HCT116 (cell line): ENCODE measurements around the gene FOXN3. TPM values are rescaled to one million over a fixed set of nuclear protein-coding genes. Genes with fewer than 3 reads are reported as not detected.

Experiments
- ATAC-seq: fragments of 200-7000 bp; cut with Tn5 transposase; 2 replicates; pipeline ENCODE4 v1.9.1; 2020; ENCODE audit warnings: mild to moderate bottlenecking, moderate library complexity
- BruUV-seq: library from RNA; stranded (reverse); fragments of 400-500 nt; replicated peaks from 2 replicates; lab custom pipeline; 2021; lab: Mats Ljungman, UMichigan
- CTCF ChIA-PET: fragments of 300-600 bp; sonication (Branson Sonifier 250); formaldehyde crosslinking; loops from one replicate; lab custom pipeline; 2021; ENCODE audit warnings: antibody characterized with exemption; lab: Charles Lee
- POLR2A ChIA-PET: fragments of 300-600, 350-600 bp; sonication (Branson Sonifier 250); formaldehyde crosslinking; loops from one replicate; lab custom pipeline; 2021; ENCODE audit warnings: antibody characterized with exemption; lab: Charles Lee
- RAD21 ChIA-PET, 2 experiments: fragments of 300-600 bp; sonication (Branson Sonifier 250); formaldehyde crosslinking; loops; one replicate each; lab custom pipeline; 2023; ENCODE audit warnings: low total read pairs in 2 of 2; ENCODE audit not compliant: uncharacterized antibody in 2 of 2, unreplicated experiment in 2 of 2, low non-redundant PET in 1 of 2; lab: Charles Lee
- DNase-seq: peaks from one replicate; pipeline ENCODE4 v3.0.0-alpha.2; 2010; ENCODE audit warnings: low read depth, low spot score
- H2AFZ ChIP-seq: fragments of 200-600 bp; shearing (Covaris generic), sonication (generic); 2 replicates; pipeline ENCODE4 v1.6.1; 2017; ENCODE audit warnings: low read depth, mixed run types, mixed read lengths, antibody characterized with exemption, low read length; ENCODE audit not compliant: poor library complexity, severe bottlenecking
- H3K27ac ChIP-seq: 2 replicates; pipeline ENCODE4 v1.5.1; 2012; ENCODE audit warnings: low read depth, low read length
- H3K27me3 ChIP-seq: fragments of 200-600 bp; sonication (generic); 2 replicates; pipeline ENCODE4 v1.6.1; 2016; ENCODE audit warnings: mixed run types, low read length, mixed read lengths; ENCODE audit not compliant: insufficient read depth
- H3K36me3 ChIP-seq, 2 experiments: fragments of 200-500 bp in 1 of 2; fragments of 200-600 bp in 1 of 2; sonication (Bioruptor generic) in 1 of 2; sonication (generic) in 1 of 2; 2 replicates each; pipeline versions ENCODE4 v1.5.1 to v1.6.1; 2014 to 2016; ENCODE audit warnings: low read length in 2 of 2, inconsistent platforms in 1 of 2, mixed read lengths in 1 of 2, mixed run types in 1 of 2; ENCODE audit not compliant: insufficient read depth in 2 of 2, control insufficient read depth in 1 of 2
- H3K4me1 ChIP-seq, 2 experiments: fragments of 200-600 bp in 1 of 2; sonication (generic) in 1 of 2; 2 replicates each; pipeline versions ENCODE4 v1.5.1 to v1.6.1; 2012 to 2017; ENCODE audit warnings: low read length in 2 of 2, inconsistent platforms in 1 of 2, mild to moderate bottlenecking in 1 of 2, mixed read lengths in 1 of 2, mixed run types in 1 of 2, moderate library complexity in 1 of 2; ENCODE audit not compliant: insufficient read depth in 2 of 2, control insufficient read depth in 1 of 2
- H3K4me2 ChIP-seq: fragments of 200-600 bp; sonication (generic); 2 replicates; pipeline ENCODE4 v1.6.1; 2017; ENCODE audit warnings: mixed run types, low read length, mixed read lengths
- H3K4me3 ChIP-seq, 2 experiments: fragments of 200-600 bp in 1 of 2; sonication (generic) in 1 of 2; replicated peaks in 1 of 2; 2 replicates each; pipeline ENCODE4 v1.5.1; 2011 to 2016; ENCODE audit warnings: low read length in 2 of 2, control low read depth in 1 of 2, low read depth in 1 of 2, mild to moderate bottlenecking in 1 of 2, mixed read lengths in 1 of 2, mixed run types in 1 of 2
- H3K79me2 ChIP-seq: fragments of 200-600 bp; sonication (generic); 2 replicates; pipeline ENCODE4 v1.6.1; 2017; ENCODE audit warnings: mild to moderate bottlenecking, mixed run types, low read length, moderate library complexity, mixed read lengths; ENCODE audit not compliant: insufficient read depth
- H3K9ac ChIP-seq: fragments of 200-600 bp; sonication (generic); 2 replicates; pipeline ENCODE4 v1.6.1; 2016; ENCODE audit warnings: low read length, mixed read lengths
- H3K9me2 ChIP-seq: fragments of 200-600 bp; sonication (generic), shearing (Covaris generic); 2 replicates; pipeline ENCODE4 v1.6.1; 2017; ENCODE audit warnings: mixed run types, mild to moderate bottlenecking, moderate library complexity; ENCODE audit not compliant: insufficient read depth
- H3K9me3 ChIP-seq, 2 experiments: fragments of 200-500 bp in 1 of 2; fragments of 200-600 bp in 1 of 2; sonication (Bioruptor generic) in 1 of 2; sonication (generic) in 1 of 2; 2 replicates each; pipeline ENCODE4 v1.6.1; 2014 to 2017; ENCODE audit warnings: low read length in 2 of 2, mixed read lengths in 2 of 2, inconsistent platforms in 1 of 2, low read depth in 1 of 2, mild to moderate bottlenecking in 1 of 2, mixed run types in 1 of 2, moderate library complexity in 1 of 2; ENCODE audit not compliant: control insufficient read depth in 1 of 2, insufficient read depth in 1 of 2
- H4K20me1 ChIP-seq: fragments of 200-600 bp; sonication (generic), shearing (Covaris generic); 2 replicates; pipeline ENCODE4 v1.6.1; 2017; ENCODE audit warnings: mixed run types, mild to moderate bottlenecking, moderate library complexity; ENCODE audit not compliant: insufficient read depth
- ATF3 ChIP-seq: IDR thresholded peaks from 2 replicates; pipeline ENCODE4 v1.6.1; 2012
- CEBPB ChIP-seq: IDR thresholded peaks from 2 replicates; pipeline ENCODE4 v1.6.1; 2012; ENCODE audit warnings: low read depth
- CTCF ChIP-seq, 3 experiments: fragments of 200-600 bp in 1 of 3; sonication (generic) in 1 of 3; IDR thresholded peaks in 2 of 3; conservative IDR thresholded peaks in 1 of 3; 2 replicates each; pipeline ENCODE4 v1.5.1; 2012 to 2017; ENCODE audit warnings: low read depth in 2 of 3, low read length in 2 of 3, antibody characterized with exemption in 1 of 3, borderline replicate concordance in 1 of 3, control low read depth in 1 of 3, mild to moderate bottlenecking in 1 of 3, mixed read lengths in 1 of 3, mixed run types in 1 of 3, moderate library complexity in 1 of 3; ENCODE audit not compliant: insufficient read depth in 1 of 3
- EZH2 ChIP-seq: fragments of 200-600 bp; sonication (generic); IDR thresholded peaks from 2 replicates; pipeline ENCODE4 v1.6.1; 2017; ENCODE audit warnings: antibody characterized with exemption, mixed run types
- EZH2phosphoT487 ChIP-seq: fragments of 200-600 bp; IDR thresholded peaks from 2 replicates; pipeline ENCODE4 v1.6.1; 2018; ENCODE audit warnings: antibody characterized with exemption, borderline replicate concordance
- FOSL1 ChIP-seq: IDR thresholded peaks from 2 replicates; pipeline ENCODE4 v1.6.1; 2012; ENCODE audit warnings: low read depth
- JUND ChIP-seq: IDR thresholded peaks from 2 replicates; pipeline ENCODE4 v1.6.1; 2012
- POLR2A ChIP-seq: IDR thresholded peaks from 2 replicates; pipeline ENCODE4 v1.7.0; 2011; ENCODE audit warnings: borderline replicate concordance; ENCODE audit not compliant: insufficient read depth, insufficient read length; ENCODE audit errors: extremely low read depth
- POLR2AphosphoS5 ChIP-seq: IDR thresholded peaks from 2 replicates; pipeline ENCODE4 v1.6.1; 2011; ENCODE audit warnings: mild to moderate bottlenecking, low read depth, low read length, moderate library complexity
- RAD21 ChIP-seq: IDR thresholded peaks from 2 replicates; pipeline ENCODE4 v1.6.1; 2012; ENCODE audit warnings: low read depth, mild to moderate bottlenecking
- SIN3A ChIP-seq: IDR thresholded peaks from 2 replicates; pipeline ENCODE4 v1.6.1; 2012; ENCODE audit warnings: low read depth
- SP1 ChIP-seq: IDR thresholded peaks from 2 replicates; pipeline ENCODE4 v1.6.1; 2012; ENCODE audit warnings: low read depth
- SRF ChIP-seq: IDR thresholded peaks from 2 replicates; pipeline ENCODE4 v1.6.1; 2012; ENCODE audit warnings: low read depth
- TCF7L2 ChIP-seq: IDR thresholded peaks from 2 replicates; pipeline ENCODE4 v1.7.0; 2011; ENCODE audit warnings: borderline replicate concordance, inconsistent platforms; ENCODE audit not compliant: insufficient read depth, insufficient read length; ENCODE audit errors: extremely low read depth
- YY1 ChIP-seq: IDR thresholded peaks from 2 replicates; pipeline ENCODE4 v1.6.1; 2011; ENCODE audit warnings: low read length, low read depth, moderate library complexity, mild to moderate bottlenecking; ENCODE audit not compliant: insufficient replicate concordance; ENCODE audit errors: extremely low read depth
- ZBTB33 ChIP-seq: IDR thresholded peaks from 2 replicates; pipeline ENCODE4 v1.6.1; 2011; ENCODE audit warnings: mild to moderate bottlenecking, low read length, moderate library complexity; ENCODE audit not compliant: insufficient replicate concordance; ENCODE audit errors: extremely low read depth
- ZFX ChIP-seq: fragments of 450-650 bp; IDR thresholded peaks from 2 replicates; pipeline ENCODE4 v1.6.1; 2017
- ZNF274 ChIP-seq: fragments of 200-500 bp; sonication (Bioruptor generic); IDR thresholded peaks from 2 replicates; pipeline ENCODE4 v1.6.1; 2014; ENCODE audit warnings: mild to moderate bottlenecking, low read depth, low read length, inconsistent platforms
- intact Hi-C: fragments of 100-400 bp; cut with micrococcal nuclease; formaldehyde crosslinking; loops from 2 replicates; pipeline ENCODE4 v1.10.0; 2022
- total RNA-seq: library from RNA; stranded (reverse); gene quantifications from one replicate; pipeline ENCODE4 v1.2.1, GENCODE V29; 2021; ENCODE audit not compliant: unreplicated experiment

Gene FOXN3
- total RNA-seq, 1 experiment from 2014 or later, result 20.0 TPM

DNA sequence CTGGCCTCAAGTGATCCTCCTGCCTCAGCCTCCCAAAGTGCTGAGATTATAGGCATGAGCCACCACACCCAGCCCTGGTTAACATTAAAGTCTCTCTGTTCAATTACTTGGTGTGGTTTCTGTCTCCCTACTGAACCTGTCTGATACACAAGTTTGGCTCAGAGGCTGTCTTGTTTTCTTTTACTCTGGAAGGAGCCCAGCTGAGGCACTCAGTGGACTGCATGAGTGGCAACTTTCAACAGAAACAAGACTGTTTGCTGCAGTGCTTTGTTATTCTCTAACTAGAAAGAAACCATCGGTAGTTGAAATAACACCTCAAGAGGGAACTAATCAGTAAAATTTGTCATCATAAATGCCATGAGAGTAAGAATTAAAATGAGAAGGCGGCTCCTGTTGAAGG is 238.7 kb downstream of the FOXN3 start:
- Histone ChIP-seq H3K9ac (no peak overlapping the region), H3K4me1 (peaks cover 3 to 5% of the 10 kb centered on the region in 2 experiments; a peak in 3 of 4 replicates), H3K36me3 (no peaks in the 10 kb centered on the region), H3K4me3 (no peak overlapping the region), H3K9me2 (no peaks in the 10 kb centered on the region), H3K9me3 (no peaks in the 10 kb centered on the region), H4K20me1 (no peaks in the 10 kb centered on the region), H2AFZ (no peak overlapping the region), H3K27me3 (no peaks in the 10 kb centered on the region), H3K4me2 (no peak overlapping the region), H3K27ac (no peak overlapping the region), H3K79me2 (no peaks in the 10 kb centered on the region)
- RAD21 ChIA-PET, result no interaction called here
- no TSS peak for BruUV-seq
- intact Hi-C loops, result loop anchor here (5.0 kb wide), 3 partner anchors 59 to 724 kb away; partner anchors contain the start of gene FOXN3
- ATAC-seq (no peak), DNase-seq (no peak)
- POLR2A ChIA-PET, result no interaction called here
- TF ChIP-seq POLR2A (no peak), YY1 (no peak), SIN3A (no peak), ZBTB33 (no peak), SRF (no peak), CTCF (IDR thresholded peaks at IDR 0.05 in 2 of 3, conservative IDR thresholded peaks at IDR 0.05 in 1 of 3; ENCODE audit: borderline replicate concordance in 1 of 3, insufficient read depth in 1 of 3, low read depth in 2 of 3, low read length in 2 of 3) (no peak), EZH2phosphoT487 (no peak), JUND (no peak), POLR2AphosphoS5 (no peak), SP1 (no peak), TCF7L2 (no peak), ZFX (no peak), FOSL1 (no peak), EZH2 (no peak), ZNF274 (no peak), RAD21 (no peak), ATF3 (no peak), CEBPB (no peak)
- CTCF ChIA-PET, result interaction anchor here (0.9 to 2.0 kb wide), 5 partner anchors 8 to 595 kb away, joined by 3 to 6 read pairs (median 4); no protein-coding TSS in a partner anchor
